Karpas-422 (cell line): ENCODE results near the gene MICAL3. TPM values are rescaled to one million over a fixed set of nuclear protein-coding genes. Genes with fewer than 3 reads are reported as not detected.

ENCODE experiments used
- DNase-seq: peaks from one replicate; pipeline ENCODE4 v3.0.0-alpha.2; 2015
- H2AFZ ChIP-seq: fragments of 200-600 bp; sonication (generic); 2 replicates; pipeline ENCODE4 v1.6.1; 2014; ENCODE audit warnings: antibody characterized with exemption, low read length, mixed read lengths
- H3K27ac ChIP-seq: fragments of 200-600 bp; sonication (generic); 2 replicates; pipeline ENCODE4 v1.5.1; 2014; ENCODE audit warnings: mild to moderate bottlenecking, low read length, moderate library complexity
- H3K27me3 ChIP-seq: fragments of 200-600 bp; sonication (generic); 2 replicates; pipeline ENCODE4 v1.6.1; 2014; ENCODE audit warnings: low read length, mixed read lengths
- H3K36me3 ChIP-seq: fragments of 200-600 bp; sonication (generic); 2 replicates; pipeline ENCODE4 v1.6.1; 2014; ENCODE audit warnings: low read length, mixed read lengths; ENCODE audit not compliant: insufficient read depth
- H3K4me1 ChIP-seq: fragments of 200-600 bp; sonication (generic); 2 replicates; pipeline ENCODE4 v1.6.1; 2014; ENCODE audit warnings: mild to moderate bottlenecking, low read length, mixed read lengths
- H3K4me2 ChIP-seq: fragments of 200-600 bp; sonication (generic); 2 replicates; pipeline ENCODE4 v1.6.1; 2014; ENCODE audit warnings: low read length, low read depth, mild to moderate bottlenecking; ENCODE audit not compliant: poor library complexity, severe bottlenecking
- H3K4me3 ChIP-seq: fragments of 200-600 bp; sonication (generic); 2 replicates; pipeline ENCODE4 v1.5.1; 2014; ENCODE audit warnings: mild to moderate bottlenecking, antibody characterized with exemption, low read length, mixed read lengths
- H3K79me2 ChIP-seq: fragments of 200-600 bp; sonication (generic); 2 replicates; pipeline ENCODE4 v1.6.1; 2014; ENCODE audit warnings: mild to moderate bottlenecking, low read length, mixed read lengths
- H3K9ac ChIP-seq: fragments of 200-600 bp; sonication (generic); 2 replicates; pipeline ENCODE4 v1.6.0; 2014; ENCODE audit warnings: low read length
- H3K9me2 ChIP-seq: fragments of 200-600 bp; sonication (generic), shearing (Covaris generic); replicated peaks from 2 replicates; pipeline ENCODE4 v1.6.0; 2014; ENCODE audit warnings: mild to moderate bottlenecking, low read length, moderate library complexity; ENCODE audit not compliant: insufficient read depth
- H3K9me3 ChIP-seq: fragments of 300-700, 200-600 bp; sonication (generic); 2 replicates; pipeline ENCODE4 v1.6.1; 2014; ENCODE audit warnings: low read length, mixed read lengths
- H4K20me1 ChIP-seq: fragments of 200-600 bp; sonication (generic); 2 replicates; pipeline ENCODE4 v1.6.1; 2014; ENCODE audit warnings: mild to moderate bottlenecking, antibody characterized with exemption, low read length, low read depth; ENCODE audit not compliant: insufficient read depth
- total RNA-seq: library from RNA; depleted of rRNA; stranded (reverse); fragments of >200 nt; shearing (Covaris generic); gene quantifications from 2 replicates; pipeline ENCODE4 v1.2.3, GENCODE V29; 2014; ENCODE audit warnings: low replicate concordance

Gene MICAL3
- total RNA-seq, 1 experiment from 2014 or later = 54.9 TPM

DNA sequence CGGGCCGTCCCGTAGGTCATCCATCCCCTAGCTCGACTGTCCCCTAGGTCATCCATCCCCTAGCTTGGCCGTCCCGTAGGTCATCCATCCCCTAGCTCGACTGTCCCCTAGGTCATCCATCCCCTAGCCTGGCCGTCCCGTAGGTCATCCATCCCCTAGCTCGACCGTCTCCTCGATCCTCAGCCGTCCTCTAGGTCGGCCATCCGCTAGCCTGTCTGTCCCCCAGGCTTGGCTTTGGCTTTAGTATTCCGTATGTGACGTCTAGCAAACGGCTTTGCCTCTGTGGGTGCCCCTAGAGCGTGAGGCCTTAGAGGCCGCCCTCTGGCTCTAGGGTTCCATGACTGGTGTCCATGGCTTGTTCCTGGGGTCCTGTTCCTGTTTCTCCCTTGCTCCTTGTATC, 209.5 kb downstream of the MICAL3 start:
- Histone ChIP-seq H3K4me3 (no peak overlapping the region), H3K4me2 (no peak overlapping the region), H3K9me3 (no peaks in the 10 kb centered on the region), H4K20me1 (no peaks in the 10 kb centered on the region), H3K4me1 (no peaks in the 10 kb centered on the region), H3K9ac (no peak overlapping the region), H3K27me3 (no peaks in the 10 kb centered on the region), H3K27ac (no peak overlapping the region), H3K79me2 (no peaks in the 10 kb centered on the region), H3K36me3 (peaks cover 14% of the 10 kb centered on the region), H3K9me2 (no peaks in the 10 kb centered on the region), H2AFZ (no peak overlapping the region)
- no peak for DNase-seq

DNA sequence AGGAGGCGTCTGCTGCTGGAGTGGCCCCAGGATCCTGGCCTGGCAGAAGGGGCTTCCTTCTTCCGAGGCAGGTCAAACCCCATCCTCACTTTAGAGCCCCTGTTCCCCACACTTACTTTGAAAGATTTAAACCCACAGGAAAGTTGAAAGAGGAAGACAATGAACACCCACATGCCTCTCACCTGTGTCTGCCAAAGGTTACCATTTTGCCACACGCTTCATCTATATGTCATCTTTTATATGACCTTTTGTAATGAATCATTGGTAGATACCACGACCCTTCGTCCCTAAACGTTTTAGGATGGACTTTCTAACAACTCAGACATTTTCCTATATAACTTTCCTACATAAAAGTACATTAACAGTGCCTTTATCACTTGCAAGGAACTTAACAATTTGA, 210.3 kb downstream of the MICAL3 start:
- Histone ChIP-seq H3K36me3 (peaks cover 14% of the 10 kb centered on the region), H3K4me2 (no peak overlapping the region)

DNA sequence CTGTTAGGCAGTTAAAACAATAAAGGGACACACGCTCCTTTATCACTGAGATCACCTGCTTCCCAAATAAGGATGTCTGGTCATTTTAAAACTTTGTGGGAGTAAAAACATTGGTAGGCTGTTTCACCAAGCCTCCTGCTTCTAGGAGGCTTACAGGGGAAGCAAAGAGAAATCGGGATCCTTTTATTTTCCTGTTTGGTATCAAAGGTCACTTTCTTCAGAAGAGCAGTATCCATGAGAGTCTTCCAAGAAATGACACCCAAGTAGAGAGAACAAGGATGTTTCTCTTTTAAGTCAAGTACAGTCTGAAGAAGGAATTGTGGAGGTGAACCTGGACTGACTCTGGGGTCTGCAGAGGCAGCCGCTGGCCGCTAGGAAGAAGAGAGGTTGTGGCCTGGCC, 213.2 kb downstream of the MICAL3 start:
- peaks cover 30% of the 10 kb centered on the region for H3K36me3 ChIP-seq
- H3K4me3 ChIP-seq = no peak overlapping the region
- H4K20me1 ChIP-seq = no peaks in the 10 kb centered on the region
- no peak overlapping the region for H3K27ac ChIP-seq
- no peak overlapping the region for H2AFZ ChIP-seq
- no peaks in the 10 kb centered on the region for H3K27me3 ChIP-seq
- H3K9ac ChIP-seq = no peak overlapping the region
- no peak for DNase-seq
- H3K79me2 ChIP-seq = no peaks in the 10 kb centered on the region
- no peaks in the 10 kb centered on the region for H3K4me1 ChIP-seq
- no peak overlapping the region for H3K4me2 ChIP-seq
- no peaks in the 10 kb centered on the region for H3K9me3 ChIP-seq
- H3K9me2 ChIP-seq = no peaks in the 10 kb centered on the region

More for the DNA sequence above, 210.3 kb downstream of the MICAL3 start:
- Histone ChIP-seq H3K9me2 (no peaks in the 10 kb centered on the region), H3K79me2 (no peaks in the 10 kb centered on the region), H3K9me3 (no peaks in the 10 kb centered on the region), H3K27ac (no peak overlapping the region), H4K20me1 (no peaks in the 10 kb centered on the region), H3K4me1 (no peaks in the 10 kb centered on the region), H2AFZ (no peak overlapping the region), H3K27me3 (no peaks in the 10 kb centered on the region), H3K4me3 (no peak overlapping the region), H3K9ac (no peak overlapping the region)
- DNase-seq = no peak

- no peak overlapping the region for H3K27ac ChIP-seq
- no peaks in the 10 kb centered on the region for H4K20me1 ChIP-seq
- no peaks in the 10 kb centered on the region for H3K4me1 ChIP-seq
- DNase-seq = no peak
- no peak overlapping the region for H3K9ac ChIP-seq
- no peak overlapping the region for H2AFZ ChIP-seq
- no peaks in the 10 kb centered on the region for H3K79me2 ChIP-seq
- no peaks in the 10 kb centered on the region for H3K27me3 ChIP-seq
- H3K4me2 ChIP-seq = no peak overlapping the region
- peaks cover 28% of the 10 kb centered on the region for H3K36me3 ChIP-seq
- H3K4me3 ChIP-seq = no peak overlapping the region
- no peaks in the 10 kb centered on the region for H3K9me3 ChIP-seq
- no peaks in the 10 kb centered on the region for H3K9me2 ChIP-seq
Measured at GRCh38 chr22:17810570-17811116, 213.7 kb downstream of the MICAL3 start.

DNA sequence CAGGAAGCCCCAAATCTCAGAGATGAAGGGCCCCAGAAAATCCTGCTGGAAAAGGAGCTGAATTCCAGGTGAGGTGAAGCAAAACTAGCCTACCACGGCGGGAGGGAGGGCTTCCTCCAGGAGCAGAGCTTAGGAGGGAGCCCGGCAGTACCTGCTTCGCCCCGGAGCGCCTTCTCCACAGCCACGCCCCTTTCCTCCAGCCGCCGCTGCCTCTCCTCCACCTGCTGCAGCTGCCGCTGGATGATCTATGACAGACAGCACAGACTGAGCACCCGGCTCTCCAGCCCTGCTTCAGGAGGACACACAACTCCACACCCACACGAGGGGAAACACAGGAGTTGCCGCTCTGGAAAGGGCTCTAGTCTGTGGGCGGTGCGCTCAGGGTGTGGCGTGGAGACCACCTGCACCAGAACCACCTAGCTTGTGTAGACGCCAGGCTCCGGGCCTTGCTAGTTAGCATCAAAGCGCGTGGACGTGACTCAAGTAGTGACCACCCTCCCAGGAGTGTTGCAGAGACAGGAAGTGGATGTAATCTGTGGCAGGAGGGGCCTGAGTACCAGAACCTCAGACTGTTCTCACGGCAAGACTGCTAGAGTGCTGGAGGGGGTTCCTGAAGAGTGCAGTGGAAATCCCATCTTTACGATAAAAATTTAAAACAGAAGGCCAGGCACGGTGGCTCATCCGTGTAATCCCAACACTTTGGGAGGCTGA, 215.5 kb downstream of the MICAL3 start:
- Histone ChIP-seq H3K9me3 (no peaks in the 10 kb centered on the region), H3K4me2 (no peak overlapping the region), H3K36me3 (peaks cover 23% of the 10 kb centered on the region), H2AFZ (no peak overlapping the region), H3K79me2 (no peaks in the 10 kb centered on the region), H3K4me1 (no peaks in the 10 kb centered on the region), H3K9ac (no peak overlapping the region), H3K27me3 (no peaks in the 10 kb centered on the region), H4K20me1 (no peaks in the 10 kb centered on the region), H3K9me2 (no peaks in the 10 kb centered on the region), H3K4me3 (no peak overlapping the region), H3K27ac (no peak overlapping the region)
- no peak for DNase-seq

DNA sequence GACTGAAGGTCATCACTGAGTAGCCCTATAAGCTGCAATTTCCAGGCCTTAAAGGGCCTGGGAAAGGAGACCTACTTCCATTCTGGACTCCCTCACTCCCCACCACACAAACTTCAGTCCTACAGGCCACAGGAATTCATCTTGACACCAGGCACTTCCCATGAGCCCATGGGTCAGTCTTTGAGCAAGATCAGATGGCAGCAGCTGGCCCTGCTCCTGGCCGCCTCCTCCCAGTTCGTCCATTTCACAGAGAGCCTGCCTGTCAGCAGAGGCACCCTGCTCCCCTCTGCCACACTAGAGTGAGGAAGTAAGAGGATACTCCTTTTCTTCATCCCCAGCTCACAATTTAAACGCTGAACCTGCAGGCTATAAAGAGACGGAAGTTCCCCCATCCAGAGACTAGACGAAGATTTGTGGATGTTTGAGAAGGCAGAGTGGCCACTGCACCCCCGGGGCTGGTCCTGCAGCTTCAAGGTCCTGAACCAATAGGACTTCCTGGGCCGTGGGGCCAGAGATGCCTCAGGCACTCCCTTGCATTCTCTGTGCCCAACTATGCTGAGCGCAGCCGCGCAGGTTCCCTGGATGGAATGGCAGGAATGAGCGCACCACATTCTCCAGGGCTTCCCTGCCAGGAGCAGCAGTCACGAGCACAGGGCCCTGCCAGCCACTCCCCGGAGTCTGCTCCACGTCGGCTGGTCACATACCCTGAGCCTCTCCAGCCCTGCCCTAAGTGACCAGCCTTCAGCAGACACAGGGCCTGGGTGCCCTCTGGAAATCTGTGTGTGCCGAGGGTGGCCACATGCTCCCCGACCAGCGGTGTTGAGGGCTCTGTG, 216.6 kb downstream of the MICAL3 start:
- H3K9me3 ChIP-seq = no peaks in the 10 kb centered on the region
- no peak overlapping the region for H3K27ac ChIP-seq
- peaks cover 21% of the 10 kb centered on the region for H3K36me3 ChIP-seq
- no peaks in the 10 kb centered on the region for H4K20me1 ChIP-seq
- no peaks in the 10 kb centered on the region for H3K4me1 ChIP-seq
- H3K4me3 ChIP-seq = no peak overlapping the region
- no peaks in the 10 kb centered on the region for H3K9me2 ChIP-seq
- H3K79me2 ChIP-seq = no peaks in the 10 kb centered on the region
- H3K27me3 ChIP-seq = no peaks in the 10 kb centered on the region
- no peak overlapping the region for H2AFZ ChIP-seq
- H3K9ac ChIP-seq = no peak overlapping the region
- no peak overlapping the region for H3K4me2 ChIP-seq
- DNase-seq = no peak

DNA sequence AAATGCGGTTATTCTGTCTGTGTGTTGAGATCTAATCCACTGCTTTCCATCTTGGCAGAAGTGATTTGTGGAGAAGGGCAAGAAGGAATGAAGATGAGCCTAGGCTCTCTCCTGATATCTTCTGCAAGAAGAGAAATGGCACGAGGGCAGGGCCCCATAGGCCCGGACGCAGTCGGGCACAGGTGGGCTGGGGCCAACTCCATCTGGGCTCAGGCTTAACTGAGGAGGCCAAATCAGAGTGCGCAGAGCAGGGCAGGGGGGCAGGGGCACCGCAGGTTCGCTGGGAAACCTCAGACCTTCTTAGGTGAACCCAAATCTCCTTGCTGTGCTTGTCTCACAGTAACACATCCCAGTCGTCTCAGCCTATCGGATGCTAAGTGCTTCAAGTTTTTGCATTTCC, 217.3 kb downstream of the MICAL3 start:
- Histone ChIP-seq H3K36me3 (peaks cover 21% of the 10 kb centered on the region), H4K20me1 (no peaks in the 10 kb centered on the region), H3K27ac (no peak overlapping the region), H3K4me3 (no peak overlapping the region), H3K27me3 (no peaks in the 10 kb centered on the region), H3K4me2 (no peak overlapping the region), H3K9me2 (no peaks in the 10 kb centered on the region), H3K9me3 (no peaks in the 10 kb centered on the region), H3K9ac (no peak overlapping the region), H2AFZ (no peak overlapping the region), H3K79me2 (no peaks in the 10 kb centered on the region), H3K4me1 (no peaks in the 10 kb centered on the region)
- no peak for DNase-seq

DNA sequence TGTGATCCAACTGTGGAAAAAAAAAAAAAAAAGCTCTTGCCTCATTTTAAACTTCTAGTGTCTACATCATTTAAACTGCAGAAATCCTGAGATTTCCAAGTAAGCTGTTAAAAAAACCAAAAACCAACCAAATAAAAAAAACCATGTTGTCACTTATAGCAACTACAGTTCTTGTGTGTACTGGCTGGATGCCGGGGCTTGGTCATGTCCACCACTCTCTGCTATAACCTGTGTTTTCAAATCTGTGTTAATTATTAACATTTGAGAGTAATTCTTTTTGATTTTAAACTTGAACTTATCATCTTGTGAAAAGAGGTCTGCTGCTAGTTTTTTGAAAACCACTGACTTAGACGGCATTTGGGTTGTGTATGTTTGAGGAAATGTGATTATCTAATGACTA, 217.9 kb downstream of the MICAL3 start:
- Histone ChIP-seq H3K9ac (no peak overlapping the region), H2AFZ (no peak overlapping the region), H3K27me3 (no peaks in the 10 kb centered on the region), H3K4me3 (no peak overlapping the region), H3K4me1 (no peaks in the 10 kb centered on the region), H3K4me2 (no peak overlapping the region), H3K79me2 (no peaks in the 10 kb centered on the region), H3K9me2 (no peaks in the 10 kb centered on the region), H3K27ac (no peak overlapping the region), H3K9me3 (no peaks in the 10 kb centered on the region), H4K20me1 (no peaks in the 10 kb centered on the region), H3K36me3 (peaks cover 21% of the 10 kb centered on the region)
- no peak for DNase-seq
